Neural cell (in vitro differentiated cells): ENCODE results near the gene OPRL1. TPM values are rescaled to one million over a fixed set of nuclear protein-coding genes. Genes with fewer than 3 reads are reported as not detected.

ENCODE experiments used
- H2AFZ ChIP-seq: fragments of 200-600, 300-800 bp; sonication (generic), shearing (Covaris generic); 2 replicates; pipeline ENCODE4 v1.6.0; 2014; ENCODE audit warnings: low read depth, mild to moderate bottlenecking, antibody characterized with exemption, low read length, moderate library complexity
- H3F3A ChIP-seq: fragments of 200-600 bp; shearing (Covaris generic); 2 replicates; pipeline ENCODE4 v1.6.1; 2016; ENCODE audit warnings: mild to moderate bottlenecking, moderate library complexity, mixed read lengths, antibody characterized with exemption, low read length; ENCODE audit not compliant: insufficient read depth, poor library complexity, severe bottlenecking
- H3K27ac ChIP-seq: fragments of 200-600, 300-800 bp; sonication (generic), shearing (Covaris generic); 2 replicates; pipeline ENCODE4 v1.5.1; 2014; ENCODE audit warnings: mild to moderate bottlenecking, low read length, moderate library complexity
- H3K27me3 ChIP-seq: fragments of 300-800, 200-600 bp; sonication (generic), shearing (Covaris generic); 2 replicates; pipeline ENCODE4 v1.6.0; 2014; ENCODE audit warnings: mild to moderate bottlenecking, low read depth, low read length, moderate library complexity; ENCODE audit not compliant: insufficient read depth
- H3K36me3 ChIP-seq: fragments of 300-800, 200-600 bp; sonication (generic), shearing (Covaris generic); 2 replicates; pipeline ENCODE4 v1.5.1; 2014; ENCODE audit warnings: mild to moderate bottlenecking, antibody characterized with exemption, low read length, moderate library complexity; ENCODE audit not compliant: insufficient read depth
- H3K4me2 ChIP-seq: fragments of 300-800, 200-600 bp; sonication (generic), shearing (Covaris generic); 2 replicates; pipeline ENCODE4 v1.6.0; 2014; ENCODE audit warnings: mild to moderate bottlenecking, low read length
- H3K4me3 ChIP-seq: fragments of 300-800, 200-600 bp; sonication (generic), shearing (Covaris generic); 2 replicates; pipeline ENCODE4 v1.5.1; 2014; ENCODE audit warnings: mild to moderate bottlenecking, low read length, moderate library complexity
- H3K79me2 ChIP-seq: fragments of 200-600 bp; shearing (Covaris generic); replicated peaks from 2 replicates; pipeline ENCODE4 v1.6.0; 2014; ENCODE audit warnings: mild to moderate bottlenecking, low read length, moderate library complexity; ENCODE audit not compliant: insufficient read depth
- H3K9ac ChIP-seq: fragments of 300-800, 200-600 bp; sonication (generic), shearing (Covaris generic); 2 replicates; pipeline ENCODE4 v1.6.1; 2016; ENCODE audit warnings: mild to moderate bottlenecking, low read length, mixed read lengths
- H3K9me2 ChIP-seq: fragments of 200-600 bp; shearing (Covaris generic); 2 replicates; pipeline ENCODE4 v1.6.1; 2016; ENCODE audit warnings: mild to moderate bottlenecking, low read length, mixed read lengths; ENCODE audit not compliant: insufficient read depth
- H3K9me3 ChIP-seq: fragments of 200-600, 300-800 bp; sonication (generic), shearing (Covaris generic); 2 replicates; pipeline ENCODE4 v1.6.1; 2016; ENCODE audit warnings: mild to moderate bottlenecking, mixed run types, low read length, moderate library complexity, mixed read lengths
- H4K20me1 ChIP-seq: fragments of 200-600 bp; shearing (Covaris generic); 2 replicates; pipeline ENCODE4 v1.6.1; 2016; ENCODE audit warnings: mild to moderate bottlenecking, mixed run types; ENCODE audit not compliant: insufficient read depth
- EP300 ChIP-seq: fragments of 450-650 bp; conservative IDR thresholded peaks from 2 replicates; pipeline ENCODE4 v1.6.1; 2014; ENCODE audit warnings: antibody characterized with exemption, mild to moderate bottlenecking, moderate library complexity; ENCODE audit not compliant: poor library complexity, severe bottlenecking
- EZH2 ChIP-seq: fragments of 200-600, 300-800 bp; shearing (Covaris generic), sonication (generic); IDR thresholded peaks from 2 replicates; pipeline ENCODE4 v1.6.1; 2014; ENCODE audit warnings: antibody characterized with exemption, low read length, borderline replicate concordance, mild to moderate bottlenecking; ENCODE audit not compliant: insufficient read depth, poor library complexity, severe bottlenecking
- MXI1 ChIP-seq: fragments of 450-650 bp; conservative IDR thresholded peaks from 2 replicates; pipeline ENCODE4 v1.6.1; 2014; ENCODE audit warnings: antibody characterized with exemption, mild to moderate bottlenecking; ENCODE audit not compliant: poor library complexity, severe bottlenecking
- POLR2AphosphoS5 ChIP-seq: IDR thresholded peaks from 2 replicates; pipeline ENCODE4 v1.6.1; 2012
- RAD21 ChIP-seq: fragments of 450-650 bp; conservative IDR thresholded peaks from 2 replicates; pipeline ENCODE4 v1.6.1; 2014; ENCODE audit warnings: antibody characterized with exemption, mild to moderate bottlenecking, moderate library complexity
- REST ChIP-seq: IDR thresholded peaks from 2 replicates; pipeline ENCODE4 v1.6.1; 2012; ENCODE audit warnings: borderline replicate concordance
- SMC3 ChIP-seq: fragments of 450-650 bp; conservative IDR thresholded peaks from 2 replicates; pipeline ENCODE4 v1.6.1; 2014; ENCODE audit warnings: antibody characterized with exemption, mild to moderate bottlenecking, moderate library complexity; ENCODE audit not compliant: poor library complexity
- TAF1 ChIP-seq: IDR thresholded peaks from 2 replicates; pipeline ENCODE4 v1.6.1; 2012; ENCODE audit warnings: low read depth
- polyA plus RNA-seq: library from polyadenylated mRNA; depleted of rRNA; stranded (reverse); fragments of >200 nt; gene quantifications from 2 replicates; pipeline ENCODE4 v1.2.3, GENCODE V29; 2014
- TF ChIP-seq, protein P1 (sequence below): fragments of 450-650 bp; IDR thresholded peaks from 2 replicates; pipeline ENCODE4 v1.5.1; 2014; ENCODE audit warnings: antibody characterized with exemption, mild to moderate bottlenecking, moderate library complexity; ENCODE audit not compliant: poor library complexity, severe bottlenecking

OPRL1 gene
- polyA plus RNA-seq, 1 donor from 2014 or later = 18.3 TPM

- no peaks in the 10 kb centered on the region for H3K9me2 ChIP-seq
- no peak overlapping the region for H3K4me3 ChIP-seq
- H3K4me2 ChIP-seq = no peak overlapping the region
- H3K9me3 ChIP-seq = no peaks in the 10 kb centered on the region
- no peak overlapping the region for H3K9ac ChIP-seq
- no peak for TF ChIP-seq REST
- TF ChIP-seq EP300 = no peak
- no peak for TF ChIP-seq EZH2
- TF ChIP-seq RAD21 = no peak
- TF ChIP-seq, protein P1, sequence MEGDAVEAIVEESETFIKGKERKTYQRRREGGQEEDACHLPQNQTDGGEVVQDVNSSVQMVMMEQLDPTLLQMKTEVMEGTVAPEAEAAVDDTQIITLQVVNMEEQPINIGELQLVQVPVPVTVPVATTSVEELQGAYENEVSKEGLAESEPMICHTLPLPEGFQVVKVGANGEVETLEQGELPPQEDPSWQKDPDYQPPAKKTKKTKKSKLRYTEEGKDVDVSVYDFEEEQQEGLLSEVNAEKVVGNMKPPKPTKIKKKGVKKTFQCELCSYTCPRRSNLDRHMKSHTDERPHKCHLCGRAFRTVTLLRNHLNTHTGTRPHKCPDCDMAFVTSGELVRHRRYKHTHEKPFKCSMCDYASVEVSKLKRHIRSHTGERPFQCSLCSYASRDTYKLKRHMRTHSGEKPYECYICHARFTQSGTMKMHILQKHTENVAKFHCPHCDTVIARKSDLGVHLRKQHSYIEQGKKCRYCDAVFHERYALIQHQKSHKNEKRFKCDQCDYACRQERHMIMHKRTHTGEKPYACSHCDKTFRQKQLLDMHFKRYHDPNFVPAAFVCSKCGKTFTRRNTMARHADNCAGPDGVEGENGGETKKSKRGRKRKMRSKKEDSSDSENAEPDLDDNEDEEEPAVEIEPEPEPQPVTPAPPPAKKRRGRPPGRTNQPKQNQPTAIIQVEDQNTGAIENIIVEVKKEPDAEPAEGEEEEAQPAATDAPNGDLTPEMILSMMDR = no peak
- no peak for TF ChIP-seq TAF1
- TF ChIP-seq MXI1 = no peak
- no peak for TF ChIP-seq SMC3
- no peak for TF ChIP-seq POLR2AphosphoS5
- H4K20me1 ChIP-seq = no peaks in the 10 kb centered on the region
- no peak overlapping the region for H2AFZ ChIP-seq
- no peaks in the 10 kb centered on the region for H3F3A ChIP-seq
- no peaks in the 10 kb centered on the region for H3K79me2 ChIP-seq
- no peak overlapping the region for H3K27ac ChIP-seq
- H3K36me3 ChIP-seq = no peaks in the 10 kb centered on the region
- H3K27me3 ChIP-seq = no peaks in the 10 kb centered on the region
Observed at GRCh38 chr20:64072498-64073063, 7.3 kb upstream of the OPRL1 start.

DNA sequence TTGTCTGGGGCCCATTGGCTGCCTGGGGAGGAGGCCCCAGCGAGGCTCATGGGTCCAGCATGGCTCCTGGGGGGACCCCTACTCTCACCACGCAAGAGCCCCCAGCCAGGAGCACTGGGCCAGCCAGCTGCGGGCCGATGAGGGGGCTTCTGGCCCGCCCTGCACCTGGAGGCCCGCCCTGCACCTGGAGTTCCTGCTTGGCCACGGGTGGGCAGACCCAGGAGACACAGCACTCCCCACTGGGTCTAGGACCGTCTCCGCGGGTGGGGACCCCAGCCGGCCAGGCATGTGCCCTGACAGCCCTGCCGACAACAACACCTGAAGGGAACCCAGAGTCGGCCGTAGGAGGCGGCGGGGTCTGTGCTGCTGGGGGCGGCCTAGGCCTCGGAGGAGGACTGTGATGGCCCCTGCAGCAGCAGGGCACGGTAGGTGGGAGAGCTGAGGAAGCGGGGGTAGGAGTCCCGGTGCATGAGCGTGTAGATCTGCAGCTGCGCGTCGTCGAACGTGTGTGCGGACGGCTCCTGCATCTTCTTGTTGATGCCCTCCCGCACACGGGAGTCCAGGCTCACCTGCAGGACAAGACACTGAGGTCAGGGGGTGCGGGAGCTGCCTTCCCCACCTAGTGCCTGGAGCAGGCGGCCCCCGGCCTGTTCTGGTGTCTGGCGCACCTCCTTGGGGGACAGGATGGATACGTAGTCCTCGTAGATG is 6.3 kb upstream of the OPRL1 start:
- H4K20me1 ChIP-seq = no peaks in the 10 kb centered on the region
- no peak for TF ChIP-seq SMC3
- TF ChIP-seq, protein P1 = no peak
- no peak for TF ChIP-seq POLR2AphosphoS5
- TF ChIP-seq RAD21 = no peak
- no peak for TF ChIP-seq EP300
- H3K9ac ChIP-seq = no peak overlapping the region
- no peaks in the 10 kb centered on the region for H3K36me3 ChIP-seq
- H3F3A ChIP-seq = no peaks in the 10 kb centered on the region
- no peaks in the 10 kb centered on the region for H3K9me3 ChIP-seq
- no peaks in the 10 kb centered on the region for H3K9me2 ChIP-seq
- H3K4me3 ChIP-seq = no peak overlapping the region
- no peak overlapping the region for H3K4me2 ChIP-seq
- H2AFZ ChIP-seq = no peak overlapping the region
- H3K27ac ChIP-seq = no peak overlapping the region
- no peaks in the 10 kb centered on the region for H3K79me2 ChIP-seq
- H3K27me3 ChIP-seq = no peaks in the 10 kb centered on the region
